Colon (tissue), 2 donors: ENCODE data around the gene TRAPPC11.

Experiments
- FAIRE-seq: peaks from 2 replicates; lab custom pipeline; 2012; peaks lifted over from hg19 to GRCh38; lab: Jason Lieb, UNC
- donor health status: control.
- donor health status: control.

Gene TRAPPC11

GRCh38 chr4:183638436-183638835 lies 20.7 kb upstream of the TRAPPC11 start:
- FAIRE-seq = no peak

- no peak for FAIRE-seq
Measured at GRCh38 chr4:183639291-183639690, 19.8 kb upstream of the TRAPPC11 start.

GRCh38 chr4:183645326-183645725 lies 13.8 kb upstream of the TRAPPC11 start:
- FAIRE-seq = no peak

GRCh38 chr4:183657564-183657963 lies 1.5 kb upstream of the TRAPPC11 start:
- FAIRE-seq = no peak

- no peak for FAIRE-seq
Measured at GRCh38 chr4:183658362-183659028, 598 bp upstream of the TRAPPC11 start.

- no peak for FAIRE-seq
Measured at GRCh38 chr4:183659872-183660242, 764 bp downstream of the TRAPPC11 start.

GRCh38 chr4:183666088-183666487 lies 7.0 kb downstream of the TRAPPC11 start:
- no peak for FAIRE-seq

GRCh38 chr4:183670251-183670650 lies 11.2 kb downstream of the TRAPPC11 start:
- FAIRE-seq = no peak

- FAIRE-seq = no peak
Measured at GRCh38 chr4:183670960-183671555, 12.0 kb downstream of the TRAPPC11 start.

- FAIRE-seq = no peak
Measured at GRCh38 chr4:183674153-183674552, 15.1 kb downstream of the TRAPPC11 start.

GRCh38 chr4:183675625-183676024 lies 16.5 kb downstream of the TRAPPC11 start:
- no peak for FAIRE-seq

GRCh38 chr4:183681119-183681518 lies 22.0 kb downstream of the TRAPPC11 start:
- no peak for FAIRE-seq

- FAIRE-seq = no peak
Measured at GRCh38 chr4:183686461-183686860, 27.4 kb downstream of the TRAPPC11 start.

- FAIRE-seq = no peak
Measured at GRCh38 chr4:183688216-183688615, 29.1 kb downstream of the TRAPPC11 start.

- FAIRE-seq = no peak
Measured at GRCh38 chr4:183691006-183691405, 31.9 kb downstream of the TRAPPC11 start.

GRCh38 chr4:183691897-183692296 lies 32.8 kb downstream of the TRAPPC11 start:
- FAIRE-seq = no peak

- no peak for FAIRE-seq
Measured at GRCh38 chr4:183698909-183699308, 39.8 kb downstream of the TRAPPC11 start.

- FAIRE-seq = no peak
Measured at GRCh38 chr4:183700407-183700806, 41.3 kb downstream of the TRAPPC11 start.

GRCh38 chr4:183702492-183702891 lies 43.4 kb downstream of the TRAPPC11 start:
- FAIRE-seq = no peak

- FAIRE-seq = no peak
Measured at GRCh38 chr4:183714626-183715025, 55.5 kb downstream of the TRAPPC11 start.

GRCh38 chr4:183716302-183716701 lies 57.2 kb downstream of the TRAPPC11 start:
- FAIRE-seq = no peak

- FAIRE-seq = no peak
Measured at GRCh38 chr4:183718876-183719275, 59.8 kb downstream of the TRAPPC11 start.

- FAIRE-seq = no peak
Measured at GRCh38 chr4:183721207-183722081, 62.4 kb downstream of the TRAPPC11 start.
